OCI-LY1 (cell line): ENCODE data around the gene ASPG.
"Not testable (repeated sequence)": the region's sequence is repeated elsewhere in the genome, so short reads cannot be mapped to it uniquely, and the experiment has no call there.

ENCODE experiments used
- H2AFZ ChIP-seq: fragments of 200-600 bp; sonication (generic), shearing (Covaris generic); 2 replicates; pipeline ENCODE4 v1.6.0; 2014; ENCODE audit warnings: antibody characterized with exemption, mild to moderate bottlenecking, low read length
- H3F3A ChIP-seq: fragments of 200-600 bp; sonication (generic), shearing (Covaris generic); 2 replicates; pipeline ENCODE4 v1.6.0; 2014; ENCODE audit warnings: mild to moderate bottlenecking, antibody characterized with exemption, low read length, moderate library complexity; ENCODE audit not compliant: insufficient read depth
- H3K27ac ChIP-seq: fragments of 200-600 bp; sonication (generic); 2 replicates; pipeline ENCODE4 v1.5.1; 2014; ENCODE audit warnings: low read length, mixed run types, mild to moderate bottlenecking, low read depth; ENCODE audit not compliant: poor library complexity, severe bottlenecking
- H3K27me3 ChIP-seq: fragments of 200-600 bp; sonication (generic); 2 replicates; pipeline ENCODE4 v1.6.0; 2014; ENCODE audit warnings: antibody characterized with exemption, mild to moderate bottlenecking, low read length, moderate library complexity; ENCODE audit not compliant: insufficient read depth
- H3K36me3 ChIP-seq: fragments of 200-600 bp; sonication (generic); 2 replicates; pipeline ENCODE4 v1.6.1; 2014; ENCODE audit warnings: mild to moderate bottlenecking, antibody characterized with exemption, low read length, moderate library complexity, mixed read lengths; ENCODE audit not compliant: insufficient read depth
- H3K4me1 ChIP-seq: fragments of 200-600 bp; sonication (generic); 2 replicates; pipeline ENCODE4 v1.5.1; 2014; ENCODE audit warnings: mild to moderate bottlenecking, low read length, moderate library complexity; ENCODE audit not compliant: insufficient read depth, severe bottlenecking
- H3K4me2 ChIP-seq: fragments of 200-600 bp; sonication (generic), shearing (Covaris generic); 2 replicates; pipeline ENCODE4 v1.6.1; 2014; ENCODE audit warnings: low read length
- H3K4me3 ChIP-seq: fragments of 200-600 bp; sonication (generic); 2 replicates; pipeline ENCODE4 v1.5.1; 2014; ENCODE audit warnings: low read length, low read depth, mild to moderate bottlenecking, mixed read lengths; ENCODE audit not compliant: poor library complexity, severe bottlenecking
- H3K79me2 ChIP-seq: fragments of 200-600 bp; shearing (Covaris generic); 2 replicates; pipeline ENCODE4 v1.6.1; 2016; ENCODE audit warnings: mixed run types, low read length, mixed read lengths; ENCODE audit not compliant: insufficient read depth
- H3K9ac ChIP-seq: fragments of 200-600 bp; sonication (generic), shearing (Covaris generic); 2 replicates; pipeline ENCODE4 v1.6.1; 2014; ENCODE audit warnings: mild to moderate bottlenecking, low read length, mixed read lengths
- H3K9me2 ChIP-seq: fragments of 200-600 bp; sonication (generic), shearing (Covaris generic); 2 replicates; pipeline ENCODE4 v1.6.1; 2014; ENCODE audit warnings: low read depth, mild to moderate bottlenecking, low read length, mixed read lengths
- H3K9me3 ChIP-seq: fragments of 200-600 bp; shearing (Covaris generic); 2 replicates; pipeline ENCODE4 v1.6.1; 2014; ENCODE audit warnings: low read length, mixed read lengths
- H4K20me1 ChIP-seq: fragments of 200-600 bp; sonication (generic), shearing (Covaris generic); 2 replicates; pipeline ENCODE4 v1.6.0; 2016; ENCODE audit warnings: mild to moderate bottlenecking, low read length; ENCODE audit not compliant: insufficient read depth
- CTCF ChIP-seq: fragments of 200-600 bp; sonication (generic), shearing (Covaris generic); IDR thresholded peaks from 2 replicates; pipeline ENCODE4 v1.5.1; 2017; ENCODE audit warnings: mild to moderate bottlenecking, antibody characterized with exemption, low read length, moderate library complexity, mixed read lengths
- EZH2 ChIP-seq: fragments of 200-600 bp; sonication (generic), shearing (Covaris generic); IDR thresholded peaks from 2 replicates; pipeline ENCODE4 v1.8.0; 2017; ENCODE audit warnings: borderline replicate concordance, mixed run types, mild to moderate bottlenecking, antibody characterized with exemption, low read length, moderate library complexity, mixed read lengths

The ASPG gene

GRCh38 chr14:104152686-104153393 lies 67.3 kb downstream of the ASPG start:
- Histone ChIP-seq H3K79me2 (no peaks in the 10 kb centered on the region), H3K27ac (no peak overlapping the region), H3K4me3 (no peak overlapping the region), H3K4me1 (no peaks in the 10 kb centered on the region), H3K9me2 (no peaks in the 10 kb centered on the region), H3K27me3 (no peaks in the 10 kb centered on the region; the same call in 1 of the 2 replicates), H3K4me2 (no peak overlapping the region), H3K9me3 (no peaks in the 10 kb centered on the region), H3K36me3 (no peaks in the 10 kb centered on the region), H4K20me1 (no peaks in the 10 kb centered on the region), H2AFZ (no peak overlapping the region), H3K9ac (no peak overlapping the region), H3F3A (no peaks in the 10 kb centered on the region)
- TF ChIP-seq CTCF, result no peak
- no peak for TF ChIP-seq EZH2

- not testable (repeated sequence) for H2AFZ ChIP-seq, H4K20me1 ChIP-seq, H3K27me3 ChIP-seq, H3K9ac ChIP-seq, H3K79me2 ChIP-seq, H3K27ac ChIP-seq, H3K9me3 ChIP-seq, H3K4me1 ChIP-seq, H3K4me3 ChIP-seq, H3K36me3 ChIP-seq, H3F3A ChIP-seq, H3K4me2 ChIP-seq, H3K9me2 ChIP-seq
These were observed 67.9 kb downstream of the ASPG start for GRCh38 chr14:104153394-104153755.

GRCh38 chr14:104154246-104154645 lies 68.7 kb downstream of the ASPG start:
- H3K9ac ChIP-seq, result no peak overlapping the region
- TF ChIP-seq EZH2, result no peak
- TF ChIP-seq CTCF, result no peak
- no peak overlapping the region for H3K4me3 ChIP-seq
- H2AFZ ChIP-seq, result no peak overlapping the region
- no peaks in the 10 kb centered on the region for H4K20me1 ChIP-seq
- H3K9me3 ChIP-seq, result no peaks in the 10 kb centered on the region
- no peak overlapping the region for H3K27ac ChIP-seq
- H3K36me3 ChIP-seq, result no peaks in the 10 kb centered on the region
- H3K4me1 ChIP-seq, result no peaks in the 10 kb centered on the region
- no peaks in the 10 kb centered on the region for H3K9me2 ChIP-seq
- no peaks in the 10 kb centered on the region for H3K79me2 ChIP-seq
- H3K27me3 ChIP-seq, result no peaks in the 10 kb centered on the region; the same call in 1 of the 2 replicates
- H3F3A ChIP-seq, result no peaks in the 10 kb centered on the region
- H3K4me2 ChIP-seq, result no peak overlapping the region

GRCh38 chr14:104155513-104155912 lies 70.0 kb downstream of the ASPG start:
- Histone ChIP-seq H3K27me3 (no peaks in the 10 kb centered on the region), H3F3A (no peaks in the 10 kb centered on the region), H3K9me2 (no peaks in the 10 kb centered on the region), H3K9me3 (no peaks in the 10 kb centered on the region), H3K36me3 (no peaks in the 10 kb centered on the region), H3K4me3 (no peak overlapping the region), H3K79me2 (no peaks in the 10 kb centered on the region), H3K4me1 (no peaks in the 10 kb centered on the region), H3K4me2 (no peak overlapping the region), H4K20me1 (no peaks in the 10 kb centered on the region), H2AFZ (no peak overlapping the region), H3K27ac (no peak overlapping the region), H3K9ac (no peak overlapping the region)
- TF ChIP-seq CTCF (no peak), EZH2 (no peak)
